ENCODE data around the gene HGD. TPM values are rescaled to one million over a fixed set of nuclear protein-coding genes. Genes with fewer than 3 reads are reported as not detected.

Gene HGD
- total RNA-seq, 1 experiment from 2014 or later, result 0.59 TPM

- Histone ChIP-seq H3K4me3 (replicated peaks in 1 of 2; ENCODE audit: low read depth in 1 of 2, low read length in 2 of 2) (no peak overlapping the region), H3K4me1 (ENCODE audit: control insufficient read depth in 1 of 2, insufficient read depth in 2 of 2, low read length in 2 of 2) (no peaks in the 10 kb centered on the region), H4K20me1 (ENCODE audit: insufficient read depth) (no peaks in the 10 kb centered on the region), H3K9me2 (ENCODE audit: insufficient read depth) (no peaks in the 10 kb centered on the region), H3K9ac (ENCODE audit: low read length) (no peak overlapping the region), H3K27me3 (ENCODE audit: insufficient read depth, low read length) (no peaks in the 10 kb centered on the region), H3K36me3 (ENCODE audit: control insufficient read depth in 1 of 2, insufficient read depth in 2 of 2, low read length in 2 of 2) (no peaks in the 10 kb centered on the region), H3K9me3 (ENCODE audit: control insufficient read depth in 1 of 2, insufficient read depth in 1 of 2, low read depth in 1 of 2, low read length in 2 of 2) (no peaks in the 10 kb centered on the region), H3K79me2 (ENCODE audit: insufficient read depth, low read length) (peaks cover 5% of the 10 kb centered on the region), H2AFZ (ENCODE audit: low read depth, low read length, poor library complexity, severe bottlenecking) (no peak overlapping the region), H3K27ac (ENCODE audit: low read depth, low read length) (no peak overlapping the region), H3K4me2 (ENCODE audit: low read length) (no peak overlapping the region)
- no TSS peak for BruUV-seq (replicated peaks)
- DNase-seq (ENCODE audit: low read depth, low spot score) (no peak), ATAC-seq (no peak)
- intact Hi-C loops (cut with micrococcal nuclease), result no loop called here
- ChIA-PET CTCF (no interaction called here), POLR2A (no interaction called here), RAD21 (ENCODE audit: low non-redundant PET in 1 of 2, low total read pairs in 2 of 2, uncharacterized antibody in 2 of 2, unreplicated experiment in 2 of 2) (no interaction called here)
- TF ChIP-seq ZBTB33 (IDR thresholded peaks at IDR 0.05; ENCODE audit: extremely low read depth, insufficient replicate concordance, low read length) (no peak), SP1 (IDR thresholded peaks at IDR 0.05; ENCODE audit: low read depth) (no peak), POLR2AphosphoS5 (IDR thresholded peaks at IDR 0.05; ENCODE audit: low read depth, low read length) (no peak), CEBPB (IDR thresholded peaks at IDR 0.05; ENCODE audit: low read depth) (no peak), EZH2phosphoT487 (IDR thresholded peaks at IDR 0.05; ENCODE audit: borderline replicate concordance) (no peak), EZH2 (IDR thresholded peaks at IDR 0.05) (no peak), RAD21 (IDR thresholded peaks at IDR 0.05; ENCODE audit: low read depth) (no peak), POLR2A (IDR thresholded peaks at IDR 0.05; ENCODE audit: borderline replicate concordance, extremely low read depth, insufficient read depth, insufficient read length) (no peak), MAX (IDR thresholded peaks at IDR 0.05) (no peak), YY1 (IDR thresholded peaks at IDR 0.05; ENCODE audit: extremely low read depth, insufficient replicate concordance, low read depth, low read length) (no peak), CBX3 (IDR thresholded peaks at IDR 0.05; ENCODE audit: low read depth) (no peak), SRF (IDR thresholded peaks at IDR 0.05; ENCODE audit: low read depth) (no peak), ATF3 (IDR thresholded peaks at IDR 0.05) (no peak), REST (IDR thresholded peaks at IDR 0.05; ENCODE audit: low read depth) (no peak), JUND (IDR thresholded peaks at IDR 0.05) (no peak), ELF1 (IDR thresholded peaks at IDR 0.05; ENCODE audit: borderline replicate concordance, low read depth) (no peak), ZNF274 (IDR thresholded peaks at IDR 0.05; ENCODE audit: low read depth, low read length) (no peak)
Measured at GRCh38 chr3:120713262-120713661, 31.2 kb upstream of the HGD start.
